Ascending aorta (tissue), 2 donors: ENCODE measurements around the gene RAB17. TPM values are rescaled to one million over a fixed set of nuclear protein-coding genes. Genes with fewer than 3 reads are reported as not detected.

Experiments used
- DNase-seq, 2 donors: peaks; one replicate each; pipeline ENCODE4 v3.0.0-alpha.2; 2019; ENCODE audit warnings: low spot score in 2 of 2
- H3K27ac ChIP-seq, 2 donors: fragments of 200-600 bp; sonication (generic); one replicate each; pipeline ENCODE4 v1.5.1; 2016 to 2017; ENCODE audit warnings: mild to moderate bottlenecking in 1 of 2
- H3K27me3 ChIP-seq: fragments of 200-600 bp; sonication (generic); one replicate; pipeline ENCODE4 v1.5.1; 2017
- H3K36me3 ChIP-seq, 2 donors: fragments of 200-600 bp; sonication (generic); one replicate each; pipeline ENCODE4 v1.5.1; 2016
- H3K4me1 ChIP-seq, 2 donors: fragments of 200-600 bp; sonication (generic); one replicate each; pipeline ENCODE4 v1.5.1; 2016 to 2017; ENCODE audit warnings: mild to moderate bottlenecking in 1 of 2
- H3K4me3 ChIP-seq, 2 donors: fragments of 200-600 bp; sonication (generic); one replicate each; pipeline ENCODE4 v1.5.1; 2016 to 2017; ENCODE audit warnings: mild to moderate bottlenecking in 1 of 2
- H3K9me3 ChIP-seq, 2 donors: fragments of 200-600 bp; sonication (generic); one replicate each; pipeline ENCODE4 v1.5.1; 2016
- CTCF ChIP-seq, 3 experiments: fragments of 200-600 bp in 2 of 3; fragments of 450-650 bp in 1 of 3; sonication (generic) in 2 of 3; IDR thresholded peaks; one replicate each; pipeline ENCODE4 v1.5.1; 2016 to 2019; ENCODE audit warnings: antibody characterized with exemption in 3 of 3, mild to moderate bottlenecking in 1 of 3, moderate library complexity in 1 of 3
- intact Hi-C: fragments of 100-400 bp; cut with DNase I; formaldehyde crosslinking; loops from one replicate; pipeline ENCODE4 v1.15.1; 2023
- total RNA-seq: library from RNA; depleted of rRNA; stranded (reverse); fragments of >200 nt; gene quantifications from one replicate; pipeline ENCODE4 v1.1.0, GENCODE V29; 2016

RAB17 gene
- total RNA-seq, 1 donor from 2014 or later: 0.32 TPM

- no peak overlapping the region for H3K27ac ChIP-seq
- no peaks in the 10 kb centered on the region for H3K4me1 ChIP-seq
- no peaks in the 10 kb centered on the region for H3K27me3 ChIP-seq
- intact Hi-C loops: no loop called here
- DNase-seq: no peak
- H3K4me3 ChIP-seq: no peak overlapping the region
- no peaks in the 10 kb centered on the region for H3K9me3 ChIP-seq
- no peak for TF ChIP-seq CTCF (IDR thresholded peaks at IDR 0.05)
- H3K36me3 ChIP-seq: no peaks in the 10 kb centered on the region
These were observed 64.9 kb downstream of the RAB17 start for GRCh38 chr2:237525559-237526157.

- intact Hi-C loops: no loop called here
- no peak for DNase-seq
- Histone ChIP-seq H3K36me3 (no peaks in the 10 kb centered on the region), H3K4me1 (no peaks in the 10 kb centered on the region), H3K4me3 (no peak overlapping the region), H3K27me3 (no peaks in the 10 kb centered on the region), H3K27ac (no peak overlapping the region), H3K9me3 (no peaks in the 10 kb centered on the region)
- TF ChIP-seq CTCF (IDR thresholded peaks at IDR 0.05): no peak
These were observed 65.9 kb downstream of the RAB17 start for GRCh38 chr2:237524631-237525030.

Other genes with a start within 250 kb of the RAB17 start
- gene COL6A3, start 176.6 kb downstream of the RAB17 start, total RNA-seq: 156 TPM
- gene MLPH, start 103.5 kb downstream of the RAB17 start, total RNA-seq: 91.0 TPM
- gene PRLH, start 24.2 kb downstream of the RAB17 start, total RNA-seq: not detected
- 133 TPM for gene LRRFIP1, start 36.9 kb upstream of the RAB17 start, total RNA-seq
- gene RBM44, start 208.0 kb upstream of the RAB17 start, total RNA-seq: 8.5 TPM